Neural progenitor cell (in vitro differentiated cells): ENCODE data around the gene SLC25A11. TPM values are rescaled to one million over a fixed set of nuclear protein-coding genes. Genes with fewer than 3 reads are reported as not detected.

Experiments
- DNase-seq: peaks from one replicate; pipeline ENCODE4 v3.0.0-alpha.2; 2016; ENCODE audit warnings: low spot score
- H2AFZ ChIP-seq: fragments of 200-600 bp; sonication (generic); replicated peaks from 2 replicates; pipeline ENCODE4 v1.6.1; 2016; ENCODE audit warnings: antibody characterized with exemption
- H3F3A ChIP-seq: fragments of 200-600 bp; sonication (generic); 2 replicates; pipeline ENCODE4 v1.6.1; 2016; ENCODE audit warnings: antibody characterized with exemption, low read depth
- H3K27ac ChIP-seq: fragments of 200-600 bp; sonication (generic); 2 replicates; pipeline ENCODE4 v1.5.1; 2016; ENCODE audit warnings: mild to moderate bottlenecking
- H3K27me3 ChIP-seq: fragments of 200-600 bp; sonication (generic); 2 replicates; pipeline ENCODE4 v1.6.1; 2016; ENCODE audit warnings: mild to moderate bottlenecking, moderate library complexity
- H3K36me3 ChIP-seq: fragments of 200-600 bp; sonication (generic); 2 replicates; pipeline ENCODE4 v1.5.1; 2016
- H3K4me1 ChIP-seq: fragments of 200-600 bp; sonication (generic); 2 replicates; pipeline ENCODE4 v1.6.1; 2016; ENCODE audit warnings: mixed run types
- H3K4me2 ChIP-seq: fragments of 200-600 bp; sonication (generic); 2 replicates; pipeline ENCODE4 v1.6.1; 2016
- H3K4me3 ChIP-seq: fragments of 200-600 bp; sonication (generic); 2 replicates; pipeline ENCODE4 v1.5.1; 2016
- H3K79me2 ChIP-seq: fragments of 200-600 bp; sonication (generic); 2 replicates; pipeline ENCODE4 v1.6.1; 2016; ENCODE audit warnings: low read depth
- H3K9ac ChIP-seq: fragments of 200-600 bp; sonication (generic); 2 replicates; pipeline ENCODE4 v1.6.1; 2016
- H3K9me3 ChIP-seq: fragments of 200-600 bp; sonication (generic); 2 replicates; pipeline ENCODE4 v1.5.1; 2016; ENCODE audit warnings: low read depth
- H4K20me1 ChIP-seq: fragments of 200-600 bp; sonication (generic); 2 replicates; pipeline ENCODE4 v1.6.1; 2016; ENCODE audit warnings: low read depth
- H3K27ac Mint-ChIP-seq: 3 replicates; pipeline ENCODE4 v1.8.0; 2021; ENCODE audit warnings: mixed read lengths
- H3K27me3 Mint-ChIP-seq: 2 replicates; pipeline ENCODE4 v1.8.0; 2022; ENCODE audit warnings: low read depth, mild to moderate bottlenecking, inconsistent platforms, moderate library complexity, mixed read lengths; ENCODE audit not compliant: insufficient read depth
- H3K36me3 Mint-ChIP-seq: 3 replicates; pipeline ENCODE4 v1.8.0; 2021; ENCODE audit warnings: mixed read lengths
- H3K4me1 Mint-ChIP-seq: 3 replicates; pipeline ENCODE4 v1.8.0; 2021; ENCODE audit warnings: mixed read lengths
- H3K4me3 Mint-ChIP-seq: 3 replicates; pipeline ENCODE4 v1.8.0; 2021; ENCODE audit warnings: mild to moderate bottlenecking, moderate library complexity, mixed read lengths
- H3K9me3 Mint-ChIP-seq: 3 replicates; pipeline ENCODE4 v1.8.0; 2020; ENCODE audit warnings: mixed read lengths
- CTCF ChIP-seq: fragments of 200-600 bp; sonication (generic); IDR thresholded peaks from 2 replicates; pipeline ENCODE4 v1.5.1; 2017; ENCODE audit warnings: antibody characterized with exemption, mild to moderate bottlenecking
- EZH2 ChIP-seq: fragments of 200-600 bp; sonication (generic); IDR thresholded peaks from 2 replicates; pipeline ENCODE4 v1.6.1; 2017; ENCODE audit warnings: antibody characterized with exemption, mild to moderate bottlenecking, moderate library complexity
- EZH2phosphoT487 ChIP-seq: fragments of 200-600 bp; sonication (generic); IDR thresholded peaks from 2 replicates; pipeline ENCODE4 v1.6.1; 2017; ENCODE audit warnings: antibody characterized with exemption
- total RNA-seq: library from RNA; depleted of rRNA; stranded (reverse); fragments of >200 nt; gene quantifications from 2 replicates; pipeline ENCODE4 v1.2.3, GENCODE V29; 2015; ENCODE audit warnings: low replicate concordance

The SLC25A11 gene
- total RNA-seq, 1 donor from 2014 or later = 35.3 TPM

DNA sequence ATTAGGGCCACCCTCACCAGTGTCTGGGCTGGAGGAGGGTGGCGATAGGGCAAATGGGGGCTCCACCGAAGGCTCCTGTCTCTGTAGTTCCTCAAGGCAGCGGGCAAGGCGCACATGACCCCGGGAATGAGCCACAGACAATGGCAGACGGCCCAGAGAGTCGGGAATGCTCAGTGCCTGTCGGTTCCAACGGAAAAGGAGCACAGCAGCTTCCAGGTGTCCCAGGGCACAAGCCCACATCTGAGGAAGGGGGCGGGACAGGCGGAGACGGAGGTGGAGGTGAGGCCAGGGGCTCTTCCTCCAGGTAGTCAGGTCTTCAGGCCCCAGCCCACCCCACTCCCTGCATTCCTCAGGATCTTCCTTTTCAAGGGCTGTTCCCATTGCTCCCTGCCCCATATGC is 32.9 kb upstream of the SLC25A11 start:
- no peak overlapping the region for H3K4me2 ChIP-seq
- no peak for DNase-seq
- peaks cover 8% of the 10 kb centered on the region for H3K4me1 ChIP-seq
- Mint-ChIP-seq H3K27ac (peak overlapping the region; percentile 93), H3K9me3 (no peaks in the 10 kb centered on the region), H3K4me3 (no peak overlapping the region), H3K36me3 (peaks cover 11% of the 10 kb centered on the region), H3K27me3 (peaks cover 4% of the 10 kb centered on the region), H3K4me1 (peaks cover 22% of the 10 kb centered on the region)
- no peak overlapping the region for H3K4me3 ChIP-seq
- TF ChIP-seq EZH2phosphoT487 = no peak
- TF ChIP-seq EZH2 = no peak
- TF ChIP-seq CTCF = no peak
- H3F3A ChIP-seq = peaks cover 23% of the 10 kb centered on the region
- peaks cover 40% of the 10 kb centered on the region for H4K20me1 ChIP-seq
- H3K79me2 ChIP-seq = peaks cover 18% of the 10 kb centered on the region
- no peaks in the 10 kb centered on the region for H3K9me3 ChIP-seq
- H3K27ac ChIP-seq = no peak overlapping the region
- H3K36me3 ChIP-seq = no peaks in the 10 kb centered on the region
- peaks cover 42% of the 10 kb centered on the region for H3K27me3 ChIP-seq
- no peak overlapping the region for H3K9ac ChIP-seq
- no peak overlapping the region for H2AFZ ChIP-seq

GRCh38 chr17:4972322-4972721 is 32.5 kb upstream of the SLC25A11 start:
- peak overlapping the region; percentile 93 for H3K27ac Mint-ChIP-seq
- H3K27me3 Mint-ChIP-seq = peaks cover 4% of the 10 kb centered on the region
- H2AFZ ChIP-seq = no peak overlapping the region
- H3K79me2 ChIP-seq = peaks cover 18% of the 10 kb centered on the region
- no peaks in the 10 kb centered on the region for H3K9me3 Mint-ChIP-seq
- no peak overlapping the region for H3K27ac ChIP-seq
- no peaks in the 10 kb centered on the region for H3K9me3 ChIP-seq
- no peak for TF ChIP-seq EZH2phosphoT487
- no peak overlapping the region for H3K4me3 Mint-ChIP-seq
- peaks cover 40% of the 10 kb centered on the region for H4K20me1 ChIP-seq
- H3K4me2 ChIP-seq = no peak overlapping the region
- H3K4me1 Mint-ChIP-seq = peaks cover 22% of the 10 kb centered on the region
- no peaks in the 10 kb centered on the region for H3K36me3 ChIP-seq
- no peak for DNase-seq
- peaks cover 8% of the 10 kb centered on the region for H3K4me1 ChIP-seq
- peaks cover 38% of the 10 kb centered on the region for H3K27me3 ChIP-seq
- no peak overlapping the region for H3K4me3 ChIP-seq
- peaks cover 23% of the 10 kb centered on the region for H3F3A ChIP-seq
- H3K36me3 Mint-ChIP-seq = peaks cover 11% of the 10 kb centered on the region
- no peak overlapping the region for H3K9ac ChIP-seq

DNA sequence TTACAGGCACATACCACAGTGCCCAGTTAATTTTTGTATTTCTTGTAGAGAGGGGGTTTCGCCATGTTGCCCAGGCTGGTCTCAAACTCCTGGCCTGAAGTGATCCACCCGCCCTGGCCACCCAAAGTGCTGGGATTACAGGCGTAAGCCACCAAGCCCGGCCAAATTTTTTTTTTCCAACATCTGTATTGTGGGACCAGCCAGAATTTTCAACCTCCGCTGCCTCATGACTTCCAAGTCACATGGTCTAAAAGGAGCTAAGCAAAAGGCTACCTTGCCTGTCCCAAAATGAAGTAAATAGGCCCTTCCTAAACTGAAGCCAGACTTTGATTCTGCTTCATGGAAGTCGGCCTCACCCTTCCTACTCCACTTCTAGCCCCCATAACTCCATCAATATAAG is 32.0 kb upstream of the SLC25A11 start:
- Histone ChIP-seq H3K4me3 (no peak overlapping the region), H3K79me2 (peaks cover 18% of the 10 kb centered on the region), H3K36me3 (no peaks in the 10 kb centered on the region), H3K4me1 (peaks cover 8% of the 10 kb centered on the region), H3K9me3 (no peaks in the 10 kb centered on the region), H2AFZ (no peak overlapping the region), H3F3A (peaks cover 25% of the 10 kb centered on the region), H3K9ac (no peak overlapping the region), H3K27me3 (peaks cover 34% of the 10 kb centered on the region), H4K20me1 (peaks cover 40% of the 10 kb centered on the region), H3K27ac (no peak overlapping the region), H3K4me2 (no peak overlapping the region)
- DNase-seq = no peak
- Mint-ChIP-seq H3K27me3 (peaks cover 4% of the 10 kb centered on the region), H3K4me3 (no peak overlapping the region), H3K4me1 (peaks cover 22% of the 10 kb centered on the region), H3K36me3 (peaks cover 11% of the 10 kb centered on the region), H3K9me3 (no peaks in the 10 kb centered on the region), H3K27ac (no peak overlapping the region)
- TF ChIP-seq EZH2phosphoT487 = no peak
- TF ChIP-seq CTCF = no peak
- TF ChIP-seq EZH2 = no peak

DNA sequence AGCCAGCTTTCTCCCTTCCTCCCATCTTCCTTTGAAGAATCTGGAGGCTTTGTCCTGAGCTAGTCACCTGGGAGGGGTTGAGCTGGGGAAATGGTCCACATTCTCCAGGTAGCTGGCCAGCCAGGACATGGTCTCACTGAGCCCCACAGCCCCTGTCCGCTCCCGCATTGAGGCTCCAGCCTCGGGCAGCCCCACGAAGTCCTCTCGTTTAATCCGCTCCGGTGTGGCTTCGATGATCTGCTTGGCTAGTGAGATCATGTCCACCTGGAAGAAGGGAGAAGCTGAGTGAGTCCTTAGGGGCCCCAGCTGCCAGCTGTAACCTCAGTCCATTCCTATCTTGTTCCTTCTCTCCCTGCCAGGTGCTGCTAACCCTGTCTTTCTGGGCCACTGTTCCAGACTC is 30.4 kb upstream of the SLC25A11 start:
- Histone ChIP-seq H3K79me2 (peaks cover 29% of the 10 kb centered on the region), H4K20me1 (peaks cover 40% of the 10 kb centered on the region), H3K4me3 (no peak overlapping the region), H3K9me3 (no peaks in the 10 kb centered on the region), H3K27ac (no peak overlapping the region), H3K4me1 (peaks cover 14% of the 10 kb centered on the region), H2AFZ (no peak overlapping the region), H3K4me2 (no peak overlapping the region), H3K36me3 (no peaks in the 10 kb centered on the region), H3K27me3 (peaks cover 18% of the 10 kb centered on the region), H3F3A (peaks cover 32% of the 10 kb centered on the region), H3K9ac (no peak overlapping the region)
- H3K9me3 Mint-ChIP-seq = peaks cover 5% of the 10 kb centered on the region
- peaks cover 21% of the 10 kb centered on the region for H3K36me3 Mint-ChIP-seq
- peaks cover 32% of the 10 kb centered on the region for H3K4me1 Mint-ChIP-seq
- no peak for DNase-seq
- TF ChIP-seq EZH2phosphoT487 (no peak), CTCF (no peak), EZH2 (no peak)
- H3K27me3 Mint-ChIP-seq = peaks cover 8% of the 10 kb centered on the region
- H3K27ac Mint-ChIP-seq = no peak overlapping the region
- peak overlapping the region; percentile 34 for H3K4me3 Mint-ChIP-seq
